Eye (tissue), 1 donor: ENCODE data around the gene PTGR3.

Experiments used
- DNase-seq: peaks from one replicate; pipeline ENCODE4 v3.0.0-alpha.2; 2015

Gene PTGR3

GRCh38 chr18:75234901-75235300, 26.0 kb upstream of the PTGR3 start:
- no peak for DNase-seq

- no peak for DNase-seq
Observed at GRCh38 chr18:75231053-75231406, 22.1 kb upstream of the PTGR3 start.

GRCh38 chr18:75230163-75231052, 21.5 kb upstream of the PTGR3 start:
- no peak for DNase-seq

- no peak for DNase-seq
Observed at GRCh38 chr18:75229437-75229836, 20.5 kb upstream of the PTGR3 start.

GRCh38 chr18:75228967-75229366, 20.0 kb upstream of the PTGR3 start:
- DNase-seq: no peak

GRCh38 chr18:75227535-75228296, 18.8 kb upstream of the PTGR3 start:
- DNase-seq: no peak

GRCh38 chr18:75226956-75227316, 18.0 kb upstream of the PTGR3 start:
- DNase-seq: no peak

GRCh38 chr18:75226286-75226955, 17.5 kb upstream of the PTGR3 start:
- DNase-seq: peak; percentile 66

- DNase-seq: peak; percentile 80
Observed at GRCh38 chr18:75223687-75224347, 14.9 kb upstream of the PTGR3 start.

GRCh38 chr18:75222407-75222806, 13.5 kb upstream of the PTGR3 start:
- DNase-seq: peak; percentile 10

- no peak for DNase-seq
Observed at GRCh38 chr18:75221897-75222296, 13.0 kb upstream of the PTGR3 start.

- no peak for DNase-seq
Observed at GRCh38 chr18:75221397-75221796, 12.5 kb upstream of the PTGR3 start.

GRCh38 chr18:75220551-75221355, 11.8 kb upstream of the PTGR3 start:
- DNase-seq: peak; percentile 30

- no peak for DNase-seq
Observed at GRCh38 chr18:75219745-75220375, 10.9 kb upstream of the PTGR3 start.

- peak; percentile 69 for DNase-seq
Observed at GRCh38 chr18:75218065-75218923, 9.4 kb upstream of the PTGR3 start.

GRCh38 chr18:75216911-75217689, 8.2 kb upstream of the PTGR3 start:
- DNase-seq: no peak

- no peak for DNase-seq
Observed at GRCh38 chr18:75216212-75216910, 7.4 kb upstream of the PTGR3 start.

GRCh38 chr18:75215663-75216062, 6.7 kb upstream of the PTGR3 start:
- DNase-seq: no peak
